Breast epithelium (tissue), 4 donors: ENCODE measurements around the gene INKA2. TPM values are rescaled to one million over a fixed set of nuclear protein-coding genes. Genes with fewer than 3 reads are reported as not detected.

Source experiments
- DNase-seq, 2 donors: peaks; one replicate each; pipeline ENCODE4 v3.0.0-alpha.2; 2019; ENCODE audit warnings: low spot score in 2 of 2
- H3K27ac ChIP-seq, 2 donors: fragments of 200-600 bp; sonication (generic) in 1 of 2; one replicate each; pipeline ENCODE4 v1.5.1; 2016 to 2019; ENCODE audit warnings: mild to moderate bottlenecking in 1 of 2
- H3K27me3 ChIP-seq, 2 donors: fragments of 200-600 bp; sonication (generic) in 1 of 2; one replicate each; pipeline versions ENCODE4 v1.5.1 to v1.6.0; 2017 to 2019; ENCODE audit warnings: control low read depth in 1 of 2, mild to moderate bottlenecking in 1 of 2
- H3K36me3 ChIP-seq: fragments of 200-600 bp; one replicate; pipeline ENCODE4 v1.5.1; 2019
- H3K4me1 ChIP-seq, 2 donors: fragments of 200-600 bp; sonication (generic); one replicate each; pipeline ENCODE4 v1.5.1; 2016 to 2019; ENCODE audit warnings: control low read depth in 1 of 2
- H3K4me3 ChIP-seq, 3 donors: fragments of 200-600 bp; sonication (generic); 1 replicate in 2 of 3; 2 replicates in 1 of 3; pipeline ENCODE4 v1.5.1; 2016 to 2019; ENCODE audit warnings: mild to moderate bottlenecking in 3 of 3, moderate library complexity in 2 of 3
- H3K9me3 ChIP-seq, 2 donors: fragments of 200-600 bp; sonication (generic) in 1 of 2; one replicate each; pipeline ENCODE4 v1.5.1; 2016 to 2019; ENCODE audit warnings: control low read depth in 1 of 2
- POLR2A ChIP-seq: fragments of 450-650 bp; IDR thresholded peaks from one replicate; pipeline ENCODE4 v1.6.1; 2016; ENCODE audit warnings: antibody characterized with exemption, mild to moderate bottlenecking, moderate library complexity
- POLR2AphosphoS5 ChIP-seq, 3 donors: sonication (generic); formaldehyde crosslinking; IDR thresholded peaks; one replicate each; pipeline ENCODE4 v1.6.1; 2017; ENCODE audit warnings: antibody characterized with exemption in 3 of 3
- intact Hi-C: fragments of 100-400 bp; cut with DNase I; formaldehyde crosslinking; loops from one replicate; pipeline ENCODE4 v1.15.1; 2023; ENCODE audit warnings: low total_unique reads
- total RNA-seq, 3 donors: library from RNA; depleted of rRNA; stranded (reverse); fragments of >200 nt; gene quantifications; one replicate each; pipeline ENCODE4 v1.1.0, GENCODE V29; 2016
- TF ChIP-seq, protein P1 (sequence below), 3 donors: fragments of 450-650 bp; IDR thresholded peaks; one replicate each; pipeline ENCODE4 v1.5.1; 2016 to 2017; ENCODE audit warnings: antibody characterized with exemption in 3 of 3, mild to moderate bottlenecking in 3 of 3, moderate library complexity in 3 of 3

The INKA2 gene
- total RNA-seq, 3 donors from 2014 or later: 3.0 to 4.6 (median 3.8) TPM

DNA sequence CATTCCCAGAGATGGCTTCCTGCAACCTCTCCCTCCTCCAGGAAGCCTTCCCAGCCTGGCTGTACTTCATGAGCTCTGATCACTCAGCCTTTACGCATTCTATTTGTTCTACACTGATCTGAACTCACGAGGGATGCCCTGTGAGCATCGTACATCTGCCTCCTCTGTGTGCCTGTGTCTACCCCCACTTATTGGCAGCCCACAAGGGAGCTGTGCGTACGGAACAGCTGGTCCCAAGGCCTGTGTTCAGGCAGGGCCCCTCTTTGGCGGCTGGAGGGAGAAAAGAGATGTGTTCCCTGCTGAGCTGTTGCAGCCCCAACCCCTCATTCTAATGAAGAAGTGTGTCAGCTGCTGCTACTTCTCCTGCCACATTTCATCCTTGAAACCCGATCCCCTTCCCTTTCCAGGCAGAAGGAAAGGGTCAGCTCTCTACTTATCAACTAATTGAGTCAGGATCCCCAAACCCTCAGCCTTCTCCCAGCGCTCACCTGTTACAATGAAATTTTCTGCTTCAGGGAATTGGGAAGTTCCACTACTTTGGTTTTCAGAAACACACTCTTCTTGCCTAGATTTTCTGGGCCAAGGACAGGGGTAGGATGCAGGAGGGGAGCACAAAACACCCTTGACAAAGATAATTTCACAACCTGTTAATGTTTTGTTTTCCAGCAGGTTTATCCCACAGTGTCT, 3.2 kb downstream of the INKA2 start:
- TF ChIP-seq, protein P1, sequence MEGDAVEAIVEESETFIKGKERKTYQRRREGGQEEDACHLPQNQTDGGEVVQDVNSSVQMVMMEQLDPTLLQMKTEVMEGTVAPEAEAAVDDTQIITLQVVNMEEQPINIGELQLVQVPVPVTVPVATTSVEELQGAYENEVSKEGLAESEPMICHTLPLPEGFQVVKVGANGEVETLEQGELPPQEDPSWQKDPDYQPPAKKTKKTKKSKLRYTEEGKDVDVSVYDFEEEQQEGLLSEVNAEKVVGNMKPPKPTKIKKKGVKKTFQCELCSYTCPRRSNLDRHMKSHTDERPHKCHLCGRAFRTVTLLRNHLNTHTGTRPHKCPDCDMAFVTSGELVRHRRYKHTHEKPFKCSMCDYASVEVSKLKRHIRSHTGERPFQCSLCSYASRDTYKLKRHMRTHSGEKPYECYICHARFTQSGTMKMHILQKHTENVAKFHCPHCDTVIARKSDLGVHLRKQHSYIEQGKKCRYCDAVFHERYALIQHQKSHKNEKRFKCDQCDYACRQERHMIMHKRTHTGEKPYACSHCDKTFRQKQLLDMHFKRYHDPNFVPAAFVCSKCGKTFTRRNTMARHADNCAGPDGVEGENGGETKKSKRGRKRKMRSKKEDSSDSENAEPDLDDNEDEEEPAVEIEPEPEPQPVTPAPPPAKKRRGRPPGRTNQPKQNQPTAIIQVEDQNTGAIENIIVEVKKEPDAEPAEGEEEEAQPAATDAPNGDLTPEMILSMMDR (IDR thresholded peaks at IDR 0.05): no peak
- TF ChIP-seq POLR2A (no peak), POLR2AphosphoS5 (IDR thresholded peaks at IDR 0.05) (no peak)
- Histone ChIP-seq H3K27me3 (no peaks in the 10 kb centered on the region), H3K4me3 (no peak overlapping the region), H3K36me3 (no peaks in the 10 kb centered on the region), H3K4me1 (peaks cover 4 to 9% of the 10 kb centered on the region in 2 donors), H3K9me3 (no peaks in the 10 kb centered on the region), H3K27ac (no peak overlapping the region)
- DNase-seq: no peak
- intact Hi-C loops: no loop called here

DNA sequence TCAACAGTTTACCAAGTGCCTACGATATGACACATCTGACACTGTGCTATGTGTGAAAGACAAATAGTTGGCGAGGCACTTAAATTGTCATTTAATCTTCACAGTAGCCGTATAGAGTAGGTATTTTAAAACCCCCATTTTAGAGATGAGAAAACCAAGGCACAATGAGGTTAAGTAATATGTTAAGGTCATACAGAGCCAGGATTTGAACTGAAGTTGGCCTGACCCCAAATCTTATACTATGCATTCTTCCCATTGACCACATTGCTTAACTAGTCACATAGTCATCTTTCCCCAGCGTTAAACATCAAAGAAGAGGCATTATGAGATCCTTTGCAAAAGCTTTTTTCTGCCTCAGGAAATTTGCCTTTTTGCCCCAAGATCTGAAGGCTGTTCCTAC, 3.9 kb downstream of the INKA2 start:
- DNase-seq: no peak
- intact Hi-C loops: no loop called here
- Histone ChIP-seq H3K4me1 (peaks cover 4 to 9% of the 10 kb centered on the region in 2 donors), H3K27me3 (no peaks in the 10 kb centered on the region), H3K9me3 (no peaks in the 10 kb centered on the region), H3K4me3 (no peak overlapping the region), H3K27ac (peak overlapping the region in 1 of 2 donors; percentile 3), H3K36me3 (no peaks in the 10 kb centered on the region)
- TF ChIP-seq, protein P1 (IDR thresholded peaks at IDR 0.05): no peak
- no peak for TF ChIP-seq POLR2A
- no peak for TF ChIP-seq POLR2AphosphoS5 (IDR thresholded peaks at IDR 0.05)

DNA sequence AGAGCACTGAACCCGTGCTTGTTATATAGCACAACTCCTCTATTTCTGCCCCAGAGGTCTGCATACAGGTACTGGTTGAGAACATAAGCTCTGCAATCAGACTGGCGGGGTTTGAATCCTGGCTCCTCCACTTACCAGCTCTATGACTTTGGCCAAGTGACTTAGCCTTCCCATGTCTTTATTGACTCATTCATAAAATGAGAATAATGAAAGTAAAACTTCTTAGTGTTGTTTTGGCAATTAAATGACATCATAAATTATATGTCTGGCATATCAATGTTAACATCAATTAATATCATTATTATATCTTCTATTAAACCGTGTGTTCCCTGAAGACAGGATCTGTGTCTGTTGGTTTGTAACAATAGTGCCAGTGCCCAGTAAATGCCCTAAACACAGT, 4.3 kb downstream of the INKA2 start:
- H3K27ac ChIP-seq: peak overlapping the region in 1 of 2 donors; percentile 3
- TF ChIP-seq, protein P1 (IDR thresholded peaks at IDR 0.05): no peak
- TF ChIP-seq POLR2AphosphoS5 (IDR thresholded peaks at IDR 0.05): no peak
- TF ChIP-seq POLR2A: no peak
- no peaks in the 10 kb centered on the region for H3K36me3 ChIP-seq
- no peak overlapping the region for H3K4me3 ChIP-seq
- no peak for DNase-seq
- H3K27me3 ChIP-seq: no peaks in the 10 kb centered on the region
- H3K4me1 ChIP-seq: peaks cover 4 to 9% of the 10 kb centered on the region in 2 donors
- H3K9me3 ChIP-seq: no peaks in the 10 kb centered on the region
- intact Hi-C loops: no loop called here

DNA sequence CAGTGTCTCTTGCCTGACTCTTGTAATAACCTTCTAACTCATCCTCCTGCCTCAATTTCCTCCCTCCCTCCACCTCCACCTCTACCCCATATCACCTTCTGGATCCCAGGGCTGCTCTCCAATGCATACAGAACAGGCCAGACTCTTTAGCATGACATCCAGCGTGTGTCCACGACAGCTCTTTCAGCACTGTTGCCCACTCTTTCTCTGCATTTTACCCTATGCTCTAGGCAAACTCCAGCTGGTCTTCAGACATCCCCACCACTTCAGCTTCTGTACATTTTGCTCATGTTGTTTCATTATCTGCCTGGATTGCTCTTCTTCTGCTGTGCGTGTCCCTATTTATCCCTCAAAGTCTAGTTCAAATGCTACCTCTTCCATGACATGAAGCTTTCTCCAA, 4.8 kb downstream of the INKA2 start:
- TF ChIP-seq POLR2A (no peak), POLR2AphosphoS5 (IDR thresholded peaks at IDR 0.05) (no peak)
- TF ChIP-seq, protein P1 (IDR thresholded peaks at IDR 0.05): no peak
- H3K27me3 ChIP-seq: no peaks in the 10 kb centered on the region
- no peaks in the 10 kb centered on the region for H3K36me3 ChIP-seq
- H3K27ac ChIP-seq: peak overlapping the region in 1 of 2 donors; percentile 49
- no peak overlapping the region for H3K4me3 ChIP-seq
- no peaks in the 10 kb centered on the region for H3K9me3 ChIP-seq
- no peak for DNase-seq
- peaks cover 4 to 9% of the 10 kb centered on the region in 2 donors for H3K4me1 ChIP-seq
- intact Hi-C loops: no loop called here

DNA sequence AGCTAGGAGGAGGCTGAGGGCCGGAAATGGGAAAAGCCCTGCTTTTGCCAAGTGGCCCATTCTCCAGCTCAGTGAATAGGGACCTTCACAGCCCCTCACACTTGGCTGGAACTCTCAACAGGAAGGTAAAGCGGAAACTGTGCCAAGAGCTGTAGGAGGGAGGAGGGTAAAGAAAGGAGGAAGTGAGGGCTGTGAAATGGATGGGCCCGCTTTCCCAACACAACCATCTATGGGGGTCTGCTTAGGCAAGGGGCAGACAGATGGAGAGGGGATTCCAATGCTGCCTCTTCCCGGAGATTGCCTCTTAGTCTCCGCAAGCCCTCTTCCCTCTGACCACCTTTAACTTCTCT, 5.2 kb downstream of the INKA2 start:
- Histone ChIP-seq H3K27me3 (no peaks in the 10 kb centered on the region), H3K4me1 (peaks cover 4 to 9% of the 10 kb centered on the region in 2 donors), H3K27ac (peak overlapping the region in 1 of 2 donors; percentile 49), H3K9me3 (no peaks in the 10 kb centered on the region), H3K4me3 (no peak overlapping the region), H3K36me3 (no peaks in the 10 kb centered on the region)
- no peak for DNase-seq
- TF ChIP-seq, protein P1 (IDR thresholded peaks at IDR 0.05): no peak
- no peak for TF ChIP-seq POLR2A
- no peak for TF ChIP-seq POLR2AphosphoS5 (IDR thresholded peaks at IDR 0.05)
- intact Hi-C loops: no loop called here
